Fibroblast of mammary gland (primary cell): ENCODE data around the gene YPEL2.
A peak's percentile ranks its signal among the peaks of the same experiment; 100 is the strongest.

Experiments used
- DNase-seq: peaks from one replicate; pipeline ENCODE4 v3.0.0-alpha.2; 2010; ENCODE audit warnings: low read depth
- H3K4me3 ChIP-seq: 2 replicates; pipeline ENCODE4 v1.5.1; 2011; ENCODE audit warnings: low read depth, mild to moderate bottlenecking, low read length, moderate library complexity; ENCODE audit not compliant: control insufficient read depth
- CTCF ChIP-seq: conservative IDR thresholded peaks from 2 replicates; pipeline ENCODE4 v1.5.1; 2011; ENCODE audit warnings: low read depth, low read length, inconsistent platforms; ENCODE audit not compliant: control insufficient read depth, insufficient read depth

Gene YPEL2

GRCh38 chr17:59366040-59366757, 34.7 kb downstream of the YPEL2 start:
- DNase-seq = no peak
- H3K4me3 ChIP-seq = no peak overlapping the region
- no peak for TF ChIP-seq CTCF

- no peak overlapping the region for H3K4me3 ChIP-seq
- DNase-seq = peak; percentile 65
- TF ChIP-seq CTCF = no peak
Observed at GRCh38 chr17:59366773-59367656, 35.6 kb downstream of the YPEL2 start.

GRCh38 chr17:59367657-59368045, 36.2 kb downstream of the YPEL2 start:
- no peak for TF ChIP-seq CTCF
- no peak for DNase-seq
- no peak overlapping the region for H3K4me3 ChIP-seq

- no peak for DNase-seq
- H3K4me3 ChIP-seq = no peak overlapping the region
- no peak for TF ChIP-seq CTCF
Observed at GRCh38 chr17:59368218-59368857, 36.9 kb downstream of the YPEL2 start.

- no peak overlapping the region for H3K4me3 ChIP-seq
- no peak for DNase-seq
- TF ChIP-seq CTCF = no peak
Observed at GRCh38 chr17:59369031-59369975, 37.8 kb downstream of the YPEL2 start.
